Activated T-helper 17 cell treated with anti-CD3 and anti-CD28 coated beads, Interleukin-2, amount 50 U/mL, for 72 hours (primary cell): ENCODE results near the gene SYT1. TPM values are rescaled to one million over a fixed set of nuclear protein-coding genes. Genes with fewer than 3 reads are reported as not detected.
"Not testable (repeated sequence)": the region's sequence is repeated elsewhere in the genome, so short reads cannot be mapped to it uniquely, and the experiment has no call there.

Source experiments
- ATAC-seq: fragments of 150-1000 bp; cut with Tn5 transposase; replicated peaks from 2 replicates; pipeline ENCODE4 v1.10.0; 2021; ENCODE audit warnings: mild to moderate bottlenecking, moderate library complexity
- H3K27ac Mint-ChIP-seq: one replicate; pipeline ENCODE4 v1.8.0; 2022; ENCODE audit warnings: mixed read lengths
- H3K27me3 Mint-ChIP-seq: one replicate; pipeline ENCODE4 v1.8.0; 2022; ENCODE audit warnings: mixed read lengths
- H3K36me3 Mint-ChIP-seq: one replicate; pipeline ENCODE4 v1.8.0; 2022; ENCODE audit warnings: low read depth, mild to moderate bottlenecking, mixed read lengths
- H3K4me1 Mint-ChIP-seq: one replicate; pipeline ENCODE4 v1.8.0; 2022; ENCODE audit warnings: mixed read lengths
- H3K4me3 Mint-ChIP-seq: one replicate; pipeline ENCODE4 v1.8.0; 2022; ENCODE audit warnings: mild to moderate bottlenecking, mixed read lengths
- H3K9me3 Mint-ChIP-seq: one replicate; pipeline ENCODE4 v1.8.0; 2022; ENCODE audit warnings: mixed read lengths
- total RNA-seq, 2 donors: library from RNA; stranded (reverse); gene quantifications; one replicate each; pipeline ENCODE4 v1.2.3, GENCODE V29; 2022

SYT1 gene
- total RNA-seq, 2 donors from 2014 or later = not detected

DNA sequence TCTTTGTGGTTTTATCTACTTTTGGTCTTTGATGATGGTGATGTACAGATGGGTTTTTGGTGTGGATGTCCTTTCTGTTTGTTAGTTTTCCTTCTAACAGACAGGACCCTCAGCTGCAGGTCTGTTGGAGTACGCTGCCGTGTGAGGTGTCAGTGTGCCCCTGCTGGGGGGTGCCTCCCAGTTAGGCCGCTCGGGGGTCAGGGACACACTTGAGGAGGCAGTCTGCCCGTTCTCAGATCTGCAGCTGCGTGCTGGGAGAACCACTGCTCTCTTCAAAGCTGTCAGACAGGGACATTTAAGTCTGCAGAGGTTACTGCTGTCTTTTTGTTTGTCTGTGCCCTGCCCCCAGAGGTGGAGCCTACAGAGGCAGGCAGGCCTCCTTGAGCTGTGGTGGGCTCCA is 180.2 kb downstream of the SYT1 start:
- H3K9me3 Mint-ChIP-seq, H3K4me1 Mint-ChIP-seq, H3K36me3 Mint-ChIP-seq, H3K27ac Mint-ChIP-seq, ATAC-seq, H3K4me3 Mint-ChIP-seq, H3K27me3 Mint-ChIP-seq: not testable (repeated sequence)

- H3K27ac Mint-ChIP-seq, H3K36me3 Mint-ChIP-seq, ATAC-seq, H3K4me1 Mint-ChIP-seq, H3K4me3 Mint-ChIP-seq, H3K9me3 Mint-ChIP-seq, H3K27me3 Mint-ChIP-seq: not testable (repeated sequence)
Observed at GRCh38 chr12:79045149-79045703, 180.7 kb downstream of the SYT1 start.

GRCh38 chr12:79046021-79046420 is 181.4 kb downstream of the SYT1 start:
- no peaks in the 10 kb centered on the region for H3K27me3 Mint-ChIP-seq
- no peak overlapping the region for H3K4me3 Mint-ChIP-seq
- no peaks in the 10 kb centered on the region for H3K36me3 Mint-ChIP-seq
- H3K9me3 Mint-ChIP-seq = no peaks in the 10 kb centered on the region
- no peak for ATAC-seq
- no peaks in the 10 kb centered on the region for H3K4me1 Mint-ChIP-seq
- no peak overlapping the region for H3K27ac Mint-ChIP-seq

DNA sequence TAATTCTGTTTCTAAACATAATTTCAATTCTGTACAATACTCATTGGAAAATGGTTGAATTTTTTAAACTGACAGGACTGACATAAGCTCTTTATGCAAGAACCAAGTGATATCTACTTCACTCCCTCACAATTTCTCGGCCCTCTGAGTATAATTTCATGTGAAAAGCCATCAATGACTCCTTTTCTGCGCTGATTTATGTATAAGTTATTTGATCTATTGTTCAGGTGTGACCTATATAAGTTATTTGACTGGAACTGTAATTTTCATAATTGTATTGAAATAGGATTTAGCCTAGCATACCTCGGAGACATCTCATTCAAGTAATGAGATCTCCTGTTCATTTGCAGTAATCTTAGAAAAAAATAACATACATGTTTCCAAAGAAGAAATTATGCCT is 184.4 kb downstream of the SYT1 start:
- Mint-ChIP-seq H3K27me3 (no peaks in the 10 kb centered on the region), H3K27ac (no peak overlapping the region), H3K4me1 (no peaks in the 10 kb centered on the region), H3K9me3 (no peaks in the 10 kb centered on the region), H3K4me3 (no peak overlapping the region), H3K36me3 (no peaks in the 10 kb centered on the region)
- ATAC-seq = no peak

GRCh38 chr12:79053394-79053793 is 188.8 kb downstream of the SYT1 start:
- Mint-ChIP-seq H3K9me3 (peaks cover 9% of the 10 kb centered on the region), H3K27me3 (no peaks in the 10 kb centered on the region), H3K4me3 (no peak overlapping the region), H3K36me3 (no peaks in the 10 kb centered on the region), H3K27ac (no peak overlapping the region), H3K4me1 (no peaks in the 10 kb centered on the region)
- ATAC-seq = no peak

GRCh38 chr12:79055926-79056674 is 191.5 kb downstream of the SYT1 start:
- ATAC-seq = no peak
- Mint-ChIP-seq H3K4me3 (no peak overlapping the region), H3K36me3 (no peaks in the 10 kb centered on the region), H3K4me1 (no peaks in the 10 kb centered on the region), H3K27me3 (no peaks in the 10 kb centered on the region), H3K9me3 (peaks cover 9% of the 10 kb centered on the region), H3K27ac (no peak overlapping the region)

GRCh38 chr12:79056775-79057174 is 192.2 kb downstream of the SYT1 start:
- Mint-ChIP-seq H3K9me3 (peaks cover 9% of the 10 kb centered on the region), H3K27ac (no peak overlapping the region), H3K27me3 (no peaks in the 10 kb centered on the region), H3K4me3 (no peak overlapping the region), H3K36me3 (no peaks in the 10 kb centered on the region), H3K4me1 (no peaks in the 10 kb centered on the region)
- no peak for ATAC-seq

- Mint-ChIP-seq H3K27me3 (no peaks in the 10 kb centered on the region), H3K4me3 (no peak overlapping the region), H3K4me1 (no peaks in the 10 kb centered on the region), H3K9me3 (peaks cover 9% of the 10 kb centered on the region), H3K36me3 (no peaks in the 10 kb centered on the region), H3K27ac (no peak overlapping the region)
- no peak for ATAC-seq
Observed at GRCh38 chr12:79057540-79057939, 193.0 kb downstream of the SYT1 start.

DNA sequence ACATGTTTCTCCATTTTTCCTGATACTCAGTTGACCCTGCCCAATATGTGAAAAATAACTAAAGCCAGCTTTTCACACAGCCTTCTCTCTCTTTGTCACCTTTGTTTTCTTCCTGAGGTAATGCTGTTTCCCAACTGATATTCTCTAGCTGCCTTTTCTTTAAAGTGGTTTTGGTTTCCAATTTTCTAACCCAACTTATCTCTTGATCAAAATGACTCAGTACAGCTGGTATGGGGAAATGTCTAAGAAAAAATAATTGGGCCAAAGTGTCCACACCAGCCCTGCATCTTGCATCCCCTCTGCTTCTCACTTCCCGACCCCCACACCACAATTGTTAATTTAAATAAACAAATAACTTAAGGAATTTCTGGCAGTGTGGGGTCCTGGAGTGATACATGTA is 193.8 kb downstream of the SYT1 start:
- Mint-ChIP-seq H3K4me3 (no peak overlapping the region), H3K4me1 (no peaks in the 10 kb centered on the region), H3K27me3 (no peaks in the 10 kb centered on the region), H3K27ac (no peak overlapping the region), H3K9me3 (peaks cover 9% of the 10 kb centered on the region), H3K36me3 (no peaks in the 10 kb centered on the region)
- no peak for ATAC-seq

- Mint-ChIP-seq H3K27ac (no peak overlapping the region), H3K27me3 (no peaks in the 10 kb centered on the region), H3K36me3 (no peaks in the 10 kb centered on the region), H3K4me3 (no peak overlapping the region), H3K4me1 (no peaks in the 10 kb centered on the region), H3K9me3 (peaks cover 13% of the 10 kb centered on the region)
- no peak for ATAC-seq
Observed at GRCh38 chr12:79059557-79059956, 195.0 kb downstream of the SYT1 start.

GRCh38 chr12:79063258-79063657 is 198.7 kb downstream of the SYT1 start:
- Mint-ChIP-seq H3K36me3 (no peaks in the 10 kb centered on the region), H3K27me3 (no peaks in the 10 kb centered on the region), H3K27ac (no peak overlapping the region), H3K9me3 (peaks cover 4% of the 10 kb centered on the region), H3K4me3 (no peak overlapping the region), H3K4me1 (no peaks in the 10 kb centered on the region)
- no peak for ATAC-seq

GRCh38 chr12:79067977-79068376 is 203.4 kb downstream of the SYT1 start:
- H3K9me3 Mint-ChIP-seq = peaks cover 9% of the 10 kb centered on the region
- H3K36me3 Mint-ChIP-seq = no peaks in the 10 kb centered on the region
- ATAC-seq = no peak
- H3K4me1 Mint-ChIP-seq = no peaks in the 10 kb centered on the region
- no peaks in the 10 kb centered on the region for H3K27me3 Mint-ChIP-seq
- no peak overlapping the region for H3K27ac Mint-ChIP-seq
- H3K4me3 Mint-ChIP-seq = no peak overlapping the region

DNA sequence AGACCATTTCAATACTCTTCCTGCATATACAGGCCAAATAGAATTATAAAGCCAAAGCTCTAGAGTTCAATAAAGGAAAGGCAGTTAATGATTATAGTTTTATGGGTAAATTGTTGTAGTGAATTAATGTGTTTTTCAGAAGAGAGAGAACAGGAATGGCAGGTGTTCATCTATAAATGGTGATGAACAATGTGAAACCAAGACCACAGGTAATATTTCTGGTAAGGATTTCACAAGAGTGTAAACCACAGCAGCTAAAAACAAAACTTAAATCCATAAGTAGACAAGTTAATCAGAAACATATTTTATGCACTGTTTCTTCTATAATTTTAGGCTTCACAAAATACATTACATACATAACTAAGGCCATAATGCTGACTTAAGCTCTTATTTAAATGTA is 204.4 kb downstream of the SYT1 start:
- no peaks in the 10 kb centered on the region for H3K4me1 Mint-ChIP-seq
- no peaks in the 10 kb centered on the region for H3K27me3 Mint-ChIP-seq
- H3K9me3 Mint-ChIP-seq = peaks cover 6% of the 10 kb centered on the region
- H3K36me3 Mint-ChIP-seq = no peaks in the 10 kb centered on the region
- no peak overlapping the region for H3K4me3 Mint-ChIP-seq
- no peak for ATAC-seq
- H3K27ac Mint-ChIP-seq = no peak overlapping the region

GRCh38 chr12:79071498-79071897 is 206.9 kb downstream of the SYT1 start:
- ATAC-seq = no peak

DNA sequence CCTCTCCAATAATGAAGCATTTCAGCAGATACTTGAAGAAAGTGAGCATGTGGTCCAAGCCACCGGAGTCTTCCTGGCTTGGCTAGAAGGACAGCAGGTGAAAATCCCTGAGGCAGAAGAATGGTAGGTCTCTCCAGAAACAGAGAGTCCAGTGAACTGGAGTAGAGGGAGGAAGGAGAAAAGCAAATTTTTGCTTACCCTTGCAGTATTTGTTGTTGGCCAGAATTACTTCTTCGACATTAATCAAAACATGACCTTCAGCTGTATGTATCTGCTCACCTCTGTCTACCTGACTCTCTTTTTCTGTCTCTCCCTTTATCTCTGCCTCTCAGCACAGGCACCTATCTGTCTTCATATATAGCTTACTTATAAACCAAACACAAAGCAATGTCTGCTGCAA is 208.9 kb downstream of the SYT1 start:
- no peak overlapping the region for H3K27ac Mint-ChIP-seq
- no peaks in the 10 kb centered on the region for H3K27me3 Mint-ChIP-seq

More at GRCh38 chr12:79071498-79071897, 206.9 kb downstream of the SYT1 start:
- H3K4me3 Mint-ChIP-seq = no peak overlapping the region
- H3K9me3 Mint-ChIP-seq = peaks cover 9% of the 10 kb centered on the region
- H3K36me3 Mint-ChIP-seq = no peaks in the 10 kb centered on the region
- H3K27me3 Mint-ChIP-seq = no peaks in the 10 kb centered on the region
- H3K27ac Mint-ChIP-seq = no peak overlapping the region
- H3K4me1 Mint-ChIP-seq = no peaks in the 10 kb centered on the region

More for the DNA sequence above, 208.9 kb downstream of the SYT1 start:
- peaks cover 15% of the 10 kb centered on the region for H3K9me3 Mint-ChIP-seq
- H3K36me3 Mint-ChIP-seq = no peaks in the 10 kb centered on the region
- H3K4me3 Mint-ChIP-seq = no peak overlapping the region
- no peaks in the 10 kb centered on the region for H3K4me1 Mint-ChIP-seq
- ATAC-seq = no peak
